Vagina (tissue), 2 donors: Measurements from ENCODE around the gene NAA80. TPM values are rescaled to one million over a fixed set of nuclear protein-coding genes. Genes with fewer than 3 reads are reported as not detected.

Source experiments
- DNase-seq, 2 donors: peaks; one replicate each; pipeline ENCODE4 v3.0.0-alpha.2; 2017; ENCODE audit errors: extremely low spot score in 2 of 2
- H3K27ac ChIP-seq: fragments of 200-600 bp; sonication (generic); one replicate; pipeline ENCODE4 v1.5.1; 2019
- H3K27me3 ChIP-seq: fragments of 200-600 bp; sonication (generic); one replicate; pipeline ENCODE4 v1.5.1; 2019
- H3K36me3 ChIP-seq, 2 donors: fragments of 200-600 bp; sonication (generic); one replicate each; pipeline ENCODE4 v1.5.1; 2017 to 2019
- H3K4me1 ChIP-seq: fragments of 200-600 bp; sonication (generic); one replicate; pipeline ENCODE4 v1.5.1; 2019
- H3K4me3 ChIP-seq, 2 donors: fragments of 200-600 bp; sonication (generic); 1 replicate in 1 of 2; 2 replicates in 1 of 2; pipeline ENCODE4 v1.5.1; 2016 to 2019
- H3K9me3 ChIP-seq: fragments of 200-600 bp; sonication (generic); one replicate; pipeline ENCODE4 v1.5.1; 2019
- POLR2A ChIP-seq, 2 donors: fragments of 450-650 bp; IDR thresholded peaks; one replicate each; pipeline ENCODE4 v1.6.1; 2017; ENCODE audit warnings: antibody characterized with exemption in 2 of 2, mild to moderate bottlenecking in 2 of 2, moderate library complexity in 2 of 2
- POLR2AphosphoS5 ChIP-seq, 2 donors: sonication (generic); formaldehyde crosslinking; IDR thresholded peaks; one replicate each; pipeline ENCODE4 v1.9.0; 2017; ENCODE audit warnings: antibody characterized with exemption in 2 of 2, mild to moderate bottlenecking in 2 of 2, low read depth in 1 of 2; ENCODE audit not compliant: insufficient read depth in 1 of 2
- intact Hi-C: fragments of 100-400 bp; cut with DNase I; formaldehyde crosslinking; loops from one replicate; pipeline ENCODE4 v1.15.1; 2023
- total RNA-seq: library from RNA; depleted of rRNA; stranded (reverse); fragments of >200 nt; gene quantifications from one replicate; pipeline ENCODE4 v1.2.3, GENCODE V29; 2016
- TF ChIP-seq, protein P1 (sequence below), 3 experiments: fragments of 450-650 bp in 2 of 3; fragments of 200-600 bp in 1 of 3; sonication (generic) in 1 of 3; IDR thresholded peaks; one replicate each; pipeline ENCODE4 v1.5.1; 2017 to 2019; ENCODE audit warnings: antibody characterized with exemption in 3 of 3, mild to moderate bottlenecking in 2 of 3, moderate library complexity in 2 of 3

Gene NAA80
- total RNA-seq, 1 donor from 2014 or later: 10.1 TPM

DNA sequence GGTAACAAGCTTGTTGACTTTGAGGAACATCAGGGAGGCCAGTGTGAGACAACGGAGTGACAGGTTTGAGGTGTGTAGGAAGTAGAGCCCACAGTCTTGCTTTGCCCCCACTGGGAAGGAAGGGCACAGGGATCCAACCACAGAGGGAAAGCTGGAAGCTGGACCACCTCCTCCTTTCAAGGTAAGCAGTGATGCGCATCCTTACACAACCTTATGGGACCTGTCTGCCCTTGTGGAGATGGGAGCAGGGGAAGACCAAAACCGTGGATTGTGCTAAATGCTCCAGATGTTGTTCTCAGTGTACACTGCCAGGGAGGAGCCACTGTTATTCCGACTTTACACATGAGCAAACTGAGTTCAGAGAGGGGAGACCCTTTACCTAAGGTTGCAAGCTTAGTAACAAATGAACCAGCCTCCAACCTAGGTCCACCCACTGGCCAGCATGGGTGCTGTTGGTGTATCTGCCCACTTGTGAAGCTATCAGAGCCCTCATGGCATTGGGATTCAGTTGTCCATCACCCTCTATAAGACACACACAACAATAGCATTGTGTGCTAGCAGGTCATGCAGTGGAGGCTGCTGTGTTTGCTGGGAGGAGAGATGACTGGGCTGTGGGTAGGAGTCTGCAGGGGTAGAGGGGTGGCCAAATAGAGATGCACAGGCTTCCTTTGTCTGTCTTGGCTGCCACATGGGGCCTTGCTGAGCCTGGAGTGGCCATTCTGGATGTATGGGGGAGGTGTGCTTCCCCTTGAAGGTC, 20.9 kb downstream of the NAA80 start:
- no peak overlapping the region for H3K27ac ChIP-seq
- TF ChIP-seq, protein P1, sequence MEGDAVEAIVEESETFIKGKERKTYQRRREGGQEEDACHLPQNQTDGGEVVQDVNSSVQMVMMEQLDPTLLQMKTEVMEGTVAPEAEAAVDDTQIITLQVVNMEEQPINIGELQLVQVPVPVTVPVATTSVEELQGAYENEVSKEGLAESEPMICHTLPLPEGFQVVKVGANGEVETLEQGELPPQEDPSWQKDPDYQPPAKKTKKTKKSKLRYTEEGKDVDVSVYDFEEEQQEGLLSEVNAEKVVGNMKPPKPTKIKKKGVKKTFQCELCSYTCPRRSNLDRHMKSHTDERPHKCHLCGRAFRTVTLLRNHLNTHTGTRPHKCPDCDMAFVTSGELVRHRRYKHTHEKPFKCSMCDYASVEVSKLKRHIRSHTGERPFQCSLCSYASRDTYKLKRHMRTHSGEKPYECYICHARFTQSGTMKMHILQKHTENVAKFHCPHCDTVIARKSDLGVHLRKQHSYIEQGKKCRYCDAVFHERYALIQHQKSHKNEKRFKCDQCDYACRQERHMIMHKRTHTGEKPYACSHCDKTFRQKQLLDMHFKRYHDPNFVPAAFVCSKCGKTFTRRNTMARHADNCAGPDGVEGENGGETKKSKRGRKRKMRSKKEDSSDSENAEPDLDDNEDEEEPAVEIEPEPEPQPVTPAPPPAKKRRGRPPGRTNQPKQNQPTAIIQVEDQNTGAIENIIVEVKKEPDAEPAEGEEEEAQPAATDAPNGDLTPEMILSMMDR (IDR thresholded peaks at IDR 0.05): no peak
- TF ChIP-seq POLR2AphosphoS5 (IDR thresholded peaks at IDR 0.05; ENCODE audit: insufficient read depth in 1 of 2, low read depth in 1 of 2) (no peak), POLR2A (IDR thresholded peaks at IDR 0.05) (no peak)
- H3K9me3 ChIP-seq: no peaks in the 10 kb centered on the region
- no peaks in the 10 kb centered on the region for H3K36me3 ChIP-seq
- H3K4me1 ChIP-seq: peaks cover 15% of the 10 kb centered on the region
- no peak for DNase-seq
- intact Hi-C loops: loop anchor here (10.0 kb wide), 1 partner anchor 154 kb away; no protein-coding TSS in a partner anchor
- H3K4me3 ChIP-seq: no peak overlapping the region
- H3K27me3 ChIP-seq: no peaks in the 10 kb centered on the region

DNA sequence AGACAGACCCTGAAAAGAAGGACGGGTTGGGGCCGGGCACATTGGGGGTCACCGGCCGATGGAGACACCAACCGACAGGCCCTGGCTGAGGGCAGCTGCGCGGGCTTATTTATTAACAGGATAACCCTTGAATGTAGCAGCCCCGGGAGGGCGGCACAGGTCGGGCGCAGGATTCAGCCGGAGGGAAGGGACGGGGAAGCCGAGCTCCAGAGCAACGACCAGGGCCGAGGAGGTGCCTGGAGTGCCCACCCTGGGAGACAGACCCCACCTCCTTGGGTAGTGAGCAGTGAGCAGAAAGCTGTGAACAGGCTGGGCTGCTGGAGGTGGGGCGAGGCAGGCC, 22.5 kb downstream of the NAA80 start:
- no peaks in the 10 kb centered on the region for H3K36me3 ChIP-seq
- H3K27me3 ChIP-seq: no peaks in the 10 kb centered on the region
- intact Hi-C loops: loop anchor here (10.0 kb wide), 1 partner anchor 152 kb away; no protein-coding TSS in a partner anchor
- peaks cover 30% of the 10 kb centered on the region for H3K4me1 ChIP-seq
- no peaks in the 10 kb centered on the region for H3K9me3 ChIP-seq
- no peak overlapping the region for H3K27ac ChIP-seq
- H3K4me3 ChIP-seq: no peak overlapping the region
- DNase-seq: no peak
- TF ChIP-seq, protein P1 (IDR thresholded peaks at IDR 0.05): no peak
- TF ChIP-seq POLR2AphosphoS5 (IDR thresholded peaks at IDR 0.05; ENCODE audit: insufficient read depth in 1 of 2, low read depth in 1 of 2) (no peak), POLR2A (IDR thresholded peaks at IDR 0.05) (no peak)

DNA sequence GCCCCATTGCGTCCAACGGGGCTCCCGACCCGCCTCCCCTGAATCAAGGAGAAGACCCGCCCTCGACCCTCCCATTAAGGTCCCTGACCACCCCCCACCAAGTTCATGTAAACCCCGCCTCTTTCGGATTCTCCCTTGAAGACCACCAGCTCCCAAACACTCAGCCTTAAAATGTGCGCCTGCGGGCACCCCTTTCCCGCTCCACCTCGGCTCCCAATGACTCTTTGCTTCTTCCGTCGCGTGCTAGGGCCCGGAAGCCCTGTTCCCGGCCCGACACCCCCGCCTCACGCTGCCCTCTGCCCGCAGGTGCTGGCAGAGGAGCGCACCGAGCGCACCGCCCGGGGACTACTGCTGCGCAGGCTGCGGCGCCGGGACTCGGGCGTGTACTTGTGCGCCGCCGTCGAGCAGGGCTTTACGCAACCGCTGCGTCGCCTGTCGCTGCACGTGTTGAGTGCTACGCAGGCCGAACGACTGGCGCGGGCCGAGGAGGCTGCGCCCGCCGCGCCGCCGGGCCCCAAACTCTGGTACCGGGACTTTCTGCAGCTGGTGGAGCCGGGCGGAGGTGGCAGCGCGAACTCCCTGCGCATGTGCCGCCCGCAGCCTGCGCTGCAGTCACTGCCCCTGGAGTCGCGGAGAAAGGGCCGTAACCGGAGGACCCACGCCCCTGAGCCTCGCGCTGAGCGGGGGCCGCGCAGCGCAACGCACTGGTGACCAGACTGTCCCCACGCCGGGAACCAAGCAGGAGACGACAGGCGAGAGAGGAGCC, 23.0 kb downstream of the NAA80 start:
- no peak for DNase-seq
- Histone ChIP-seq H3K36me3 (no peaks in the 10 kb centered on the region), H3K9me3 (no peaks in the 10 kb centered on the region), H3K4me3 (no peak overlapping the region), H3K27me3 (no peaks in the 10 kb centered on the region), H3K27ac (no peak overlapping the region), H3K4me1 (peaks cover 35% of the 10 kb centered on the region)
- no peak for TF ChIP-seq POLR2A (IDR thresholded peaks at IDR 0.05)
- TF ChIP-seq POLR2AphosphoS5 (IDR thresholded peaks at IDR 0.05; ENCODE audit: insufficient read depth in 1 of 2, low read depth in 1 of 2): no peak
- TF ChIP-seq, protein P1 (IDR thresholded peaks at IDR 0.05): no peak
- intact Hi-C loops: loop anchor here (10.0 kb wide), 1 partner anchor 151 kb away; no protein-coding TSS in a partner anchor

DNA sequence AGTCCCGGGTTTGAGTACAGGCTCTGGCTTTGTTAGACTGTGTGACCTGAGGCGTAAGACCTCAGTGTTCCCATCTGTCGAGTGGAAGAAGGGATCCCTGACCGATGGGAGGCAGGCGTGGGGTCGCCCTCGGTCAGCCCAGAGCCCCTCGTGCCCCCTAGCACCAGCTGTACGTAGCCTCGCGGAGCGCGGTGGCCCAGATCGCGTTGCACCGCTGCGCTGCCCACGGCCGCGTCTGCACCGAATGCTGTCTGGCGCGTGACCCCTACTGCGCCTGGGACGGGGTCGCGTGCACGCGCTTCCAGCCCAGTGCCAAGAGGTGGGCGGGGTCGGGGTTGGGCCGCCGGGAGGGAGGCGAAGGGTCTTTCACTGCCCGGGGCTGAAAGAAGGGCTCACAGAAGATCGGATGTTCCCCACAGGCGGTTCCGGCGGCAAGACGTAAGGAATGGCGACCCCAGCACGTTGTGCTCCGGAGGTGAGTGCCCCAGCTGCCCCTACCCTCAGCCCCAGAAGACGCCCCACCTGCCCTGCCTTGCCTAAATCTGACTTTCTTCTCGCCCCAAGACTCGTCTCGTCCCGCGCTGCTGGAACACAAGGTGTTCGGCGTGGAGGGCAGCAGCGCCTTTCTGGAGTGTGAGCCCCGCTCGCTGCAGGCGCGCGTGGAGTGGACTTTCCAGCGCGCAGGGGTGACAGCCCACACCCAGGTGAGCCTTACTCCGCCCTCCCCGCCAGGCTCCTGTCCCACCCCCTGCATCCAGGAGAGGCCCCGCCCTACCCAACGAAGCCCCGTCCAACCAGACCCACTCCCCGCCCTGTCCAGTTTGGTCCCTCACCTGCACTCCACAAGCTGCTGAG, 23.8 kb downstream of the NAA80 start:
- H3K27ac ChIP-seq: no peak overlapping the region
- intact Hi-C loops: loop anchor here (10.0 kb wide), 1 partner anchor 151 kb away; no protein-coding TSS in a partner anchor
- TF ChIP-seq POLR2AphosphoS5 (IDR thresholded peaks at IDR 0.05; ENCODE audit: insufficient read depth in 1 of 2, low read depth in 1 of 2) (no peak), POLR2A (IDR thresholded peaks at IDR 0.05) (no peak)
- TF ChIP-seq, protein P1 (IDR thresholded peaks at IDR 0.05): no peak
- H3K27me3 ChIP-seq: no peaks in the 10 kb centered on the region
- no peak overlapping the region for H3K4me3 ChIP-seq
- DNase-seq: no peak
- peaks cover 43% of the 10 kb centered on the region for H3K4me1 ChIP-seq
- H3K9me3 ChIP-seq: no peaks in the 10 kb centered on the region
- no peaks in the 10 kb centered on the region for H3K36me3 ChIP-seq
